Dermis microvascular lymphatic vessel endothelial cell (primary cell): ENCODE data around the gene PID1. TPM values are rescaled to one million over a fixed set of nuclear protein-coding genes. Genes with fewer than 3 reads are reported as not detected.
"Not testable (repeated sequence)": the region's sequence is repeated elsewhere in the genome, so short reads cannot be mapped to it uniquely, and the experiment has no call there.

Source experiments
- DNase-seq, 2 donors: peaks; one replicate each; pipeline versions ENCODE4 v3.0.0 to v3.0.0-alpha.2; 2010; ENCODE audit warnings: low read depth in 2 of 2
- total RNA-seq: library from RNA; depleted of rRNA; stranded (reverse); fragments of >200 nt; gene quantifications from 2 replicates; pipeline ENCODE4 v1.2.1, GENCODE V29; 2014

Gene PID1
- total RNA-seq, 1 donor from 2014 or later = 0.26 TPM

GRCh38 chr2:229080172-229080571, 190.9 kb downstream of the PID1 start:
- DNase-seq = no peak

- not testable (repeated sequence) for DNase-seq
Measured at GRCh38 chr2:229076886-229077285, 194.2 kb downstream of the PID1 start.

- DNase-seq = no peak
Measured at GRCh38 chr2:229073935-229074334, 197.2 kb downstream of the PID1 start.

- no peak for DNase-seq
Measured at GRCh38 chr2:229071292-229071976, 199.7 kb downstream of the PID1 start.

GRCh38 chr2:229066121-229066715, 204.9 kb downstream of the PID1 start:
- no peak for DNase-seq

- DNase-seq = no peak
Measured at GRCh38 chr2:229064749-229065148, 206.3 kb downstream of the PID1 start.

- DNase-seq = no peak
Measured at GRCh38 chr2:229060147-229060546, 210.9 kb downstream of the PID1 start.

- no peak for DNase-seq
Measured at GRCh38 chr2:229059331-229060033, 211.6 kb downstream of the PID1 start.

- no peak for DNase-seq
Measured at GRCh38 chr2:229057976-229058553, 213.0 kb downstream of the PID1 start.

GRCh38 chr2:229054311-229054710, 216.8 kb downstream of the PID1 start:
- no peak for DNase-seq

- DNase-seq = no peak
Measured at GRCh38 chr2:229051798-229052197, 219.3 kb downstream of the PID1 start.

- DNase-seq = no peak
Measured at GRCh38 chr2:229050133-229050532, 221.0 kb downstream of the PID1 start.

- DNase-seq = no peak
Measured at GRCh38 chr2:229048134-229048533, 223.0 kb downstream of the PID1 start.

- no peak for DNase-seq
Measured at GRCh38 chr2:229045671-229046070, 225.4 kb downstream of the PID1 start.

GRCh38 chr2:229044581-229044980, 226.5 kb downstream of the PID1 start:
- DNase-seq = no peak

GRCh38 chr2:229043681-229044080, 227.4 kb downstream of the PID1 start:
- DNase-seq = no peak

GRCh38 chr2:229042349-229042748, 228.7 kb downstream of the PID1 start:
- no peak for DNase-seq

- no peak for DNase-seq
Measured at GRCh38 chr2:229041691-229042090, 229.4 kb downstream of the PID1 start.

GRCh38 chr2:229037621-229038020, 233.5 kb downstream of the PID1 start:
- no peak for DNase-seq

GRCh38 chr2:229033816-229034215, 237.3 kb downstream of the PID1 start:
- no peak for DNase-seq

- DNase-seq = no peak
Measured at GRCh38 chr2:229032608-229033234, 238.4 kb downstream of the PID1 start.
